Osteoblast (primary cell): ENCODE measurements around the gene UPF3A. TPM values are rescaled to one million over a fixed set of nuclear protein-coding genes. Genes with fewer than 3 reads are reported as not detected.

ENCODE experiments used
- DNase-seq: peaks from one replicate; pipeline ENCODE4 v3.0.0; 2011; ENCODE audit warnings: low spot score, mixed read lengths; ENCODE audit not compliant: insufficient read length; ENCODE audit errors: missing footprints
- H2AFZ ChIP-seq: 2 replicates; pipeline ENCODE4 v1.6.0; 2011; ENCODE audit warnings: mild to moderate bottlenecking, low read length
- H3K27ac ChIP-seq: 2 replicates; pipeline ENCODE4 v1.5.1; 2011; ENCODE audit warnings: mild to moderate bottlenecking, low read depth, low read length, moderate library complexity
- H3K27me3 ChIP-seq: 2 replicates; pipeline ENCODE4 v1.6.0; 2012; ENCODE audit warnings: mild to moderate bottlenecking, control low read depth, inconsistent platforms, low read length, moderate library complexity; ENCODE audit not compliant: insufficient read depth
- H3K36me3 ChIP-seq: 2 replicates; pipeline ENCODE4 v1.5.1; 2011; ENCODE audit warnings: mild to moderate bottlenecking, low read length, control low read depth, moderate library complexity; ENCODE audit not compliant: insufficient read depth
- H3K4me1 ChIP-seq: 2 replicates; pipeline ENCODE4 v1.5.1; 2011; ENCODE audit warnings: mild to moderate bottlenecking, low read length, control low read depth, moderate library complexity; ENCODE audit not compliant: insufficient read depth
- H3K4me2 ChIP-seq: 2 replicates; pipeline ENCODE4 v1.6.0; 2011; ENCODE audit warnings: mild to moderate bottlenecking, low read length; ENCODE audit not compliant: insufficient read depth
- H3K4me3 ChIP-seq: fragments of 200-600 bp; sonication (generic); 3 replicates; pipeline ENCODE4 v1.5.1; 2012; ENCODE audit warnings: mild to moderate bottlenecking, low read length, inconsistent platforms; ENCODE audit not compliant: insufficient read depth
- H3K79me2 ChIP-seq: 2 replicates; pipeline ENCODE4 v1.6.0; 2012; ENCODE audit warnings: mild to moderate bottlenecking, low read length, control low read depth, inconsistent platforms; ENCODE audit not compliant: insufficient read depth
- H3K9me3 ChIP-seq: 2 replicates; pipeline ENCODE4 v1.5.1; 2011; ENCODE audit warnings: low read depth, low read length, control low read depth
- H4K20me1 ChIP-seq: 2 replicates; pipeline ENCODE4 v1.6.0; 2012; ENCODE audit warnings: mild to moderate bottlenecking, low read length, control low read depth; ENCODE audit not compliant: insufficient read depth
- CTCF ChIP-seq: IDR thresholded peaks from 2 replicates; pipeline ENCODE4 v1.5.1; 2011; ENCODE audit warnings: mild to moderate bottlenecking, low read depth, low read length, moderate library complexity; ENCODE audit errors: extremely low read depth
- total RNA-seq: library from RNA; depleted of rRNA; stranded (reverse); fragments of >200 nt; gene quantifications from 2 replicates; pipeline ENCODE4 v1.2.3, GENCODE V29; 2012

UPF3A gene
- total RNA-seq, 1 donor: 25.0 TPM

- H3K79me2 ChIP-seq: peaks cover 10% of the 10 kb centered on the region
- H2AFZ ChIP-seq: no peak overlapping the region
- no peak for TF ChIP-seq CTCF
- peaks cover 58% of the 10 kb centered on the region for H3K4me1 ChIP-seq
- peak overlapping the region; percentile 37 for H3K4me3 ChIP-seq
- H3K9me3 ChIP-seq: no peaks in the 10 kb centered on the region
- H3K4me2 ChIP-seq: peak overlapping the region; percentile 57
- no peaks in the 10 kb centered on the region for H3K27me3 ChIP-seq
- H3K36me3 ChIP-seq: peaks cover 78% of the 10 kb centered on the region
- H4K20me1 ChIP-seq: no peaks in the 10 kb centered on the region
- peak overlapping the region; percentile 91 for H3K27ac ChIP-seq
- DNase-seq: peak; percentile 90
These were observed 16.4 kb upstream of the UPF3A start for GRCh38 chr13:114264886-114265611.

GRCh38 chr13:114266241-114266640, 15.2 kb upstream of the UPF3A start:
- Histone ChIP-seq H2AFZ (no peak overlapping the region), H4K20me1 (no peaks in the 10 kb centered on the region), H3K4me2 (no peak overlapping the region), H3K36me3 (peaks cover 73% of the 10 kb centered on the region), H3K27me3 (no peaks in the 10 kb centered on the region), H3K4me1 (peaks cover 58% of the 10 kb centered on the region), H3K4me3 (no peak overlapping the region), H3K27ac (peak overlapping the region; percentile 91), H3K79me2 (peaks cover 10% of the 10 kb centered on the region), H3K9me3 (no peaks in the 10 kb centered on the region)
- TF ChIP-seq CTCF: no peak
- no peak for DNase-seq

- no peaks in the 10 kb centered on the region for H3K9me3 ChIP-seq
- H2AFZ ChIP-seq: no peak overlapping the region
- TF ChIP-seq CTCF: no peak
- H3K4me2 ChIP-seq: no peak overlapping the region
- H3K79me2 ChIP-seq: peaks cover 10% of the 10 kb centered on the region
- H4K20me1 ChIP-seq: no peaks in the 10 kb centered on the region
- peaks cover 43% of the 10 kb centered on the region for H3K4me1 ChIP-seq
- H3K27ac ChIP-seq: peak overlapping the region; percentile 20
- peak; percentile 51 for DNase-seq
- H3K36me3 ChIP-seq: peaks cover 72% of the 10 kb centered on the region
- no peak overlapping the region for H3K4me3 ChIP-seq
- H3K27me3 ChIP-seq: no peaks in the 10 kb centered on the region
These were observed 12.8 kb upstream of the UPF3A start for GRCh38 chr13:114268344-114269280.
